A549 (cell line): ENCODE measurements around the gene MTFMT.

Experiments used
- NR3C1 ChIP-seq: fragments of >200 bp; sonication (Bioruptor Twin); formaldehyde crosslinking; IDR thresholded peaks from 3 replicates; pipeline ENCODE4 v1.6.1; 2017
- RFX5 ChIP-seq: fragments of 450-650 bp; IDR thresholded peaks from 2 replicates; pipeline ENCODE4 v1.7.1; 2014; ENCODE audit warnings: antibody characterized with exemption, mild to moderate bottlenecking, moderate library complexity
- TF ChIP-seq, protein P1 (sequence below): fragments of >200 bp; sonication (Bioruptor Twin); formaldehyde crosslinking; IDR thresholded peaks from 3 replicates; pipeline ENCODE4 v1.5.1; 2016

DNA sequence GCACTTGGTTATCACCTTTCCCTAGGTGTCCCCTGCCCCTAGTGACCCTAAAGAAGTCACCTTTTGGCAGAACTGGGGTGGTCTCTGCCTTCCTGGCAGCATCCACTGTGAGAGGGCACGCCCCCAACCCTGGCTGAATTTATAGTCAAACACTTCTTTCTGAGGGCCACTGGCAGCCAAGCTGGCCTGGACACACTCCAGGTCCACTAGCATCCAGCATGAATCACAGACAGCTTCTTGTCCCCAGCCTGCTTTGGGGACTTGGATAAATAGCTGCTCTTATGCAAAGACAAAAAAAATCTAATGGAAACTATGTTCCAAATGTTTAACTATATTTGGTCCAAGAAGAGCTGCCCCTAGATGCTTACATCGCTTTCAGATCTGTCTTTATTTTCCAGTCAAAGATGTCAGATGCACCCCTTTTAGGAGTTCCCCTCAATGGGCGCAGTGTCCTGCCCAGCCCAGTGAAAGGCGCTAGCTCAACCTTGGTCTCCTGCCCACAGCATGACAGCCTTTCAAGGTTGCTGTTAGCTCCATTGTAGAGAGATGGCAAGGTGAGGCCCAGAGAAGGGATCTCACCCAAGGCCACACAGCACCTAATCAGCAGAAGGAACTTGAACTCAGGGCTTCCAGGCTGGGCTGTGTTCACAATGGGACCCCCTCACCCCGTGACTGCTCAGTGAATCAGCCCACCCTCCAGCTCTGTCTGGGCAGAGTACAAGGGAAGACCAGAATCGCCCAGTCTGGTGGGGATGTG lies 31.4 kb upstream of the MTFMT start:
- TF ChIP-seq, protein P1, sequence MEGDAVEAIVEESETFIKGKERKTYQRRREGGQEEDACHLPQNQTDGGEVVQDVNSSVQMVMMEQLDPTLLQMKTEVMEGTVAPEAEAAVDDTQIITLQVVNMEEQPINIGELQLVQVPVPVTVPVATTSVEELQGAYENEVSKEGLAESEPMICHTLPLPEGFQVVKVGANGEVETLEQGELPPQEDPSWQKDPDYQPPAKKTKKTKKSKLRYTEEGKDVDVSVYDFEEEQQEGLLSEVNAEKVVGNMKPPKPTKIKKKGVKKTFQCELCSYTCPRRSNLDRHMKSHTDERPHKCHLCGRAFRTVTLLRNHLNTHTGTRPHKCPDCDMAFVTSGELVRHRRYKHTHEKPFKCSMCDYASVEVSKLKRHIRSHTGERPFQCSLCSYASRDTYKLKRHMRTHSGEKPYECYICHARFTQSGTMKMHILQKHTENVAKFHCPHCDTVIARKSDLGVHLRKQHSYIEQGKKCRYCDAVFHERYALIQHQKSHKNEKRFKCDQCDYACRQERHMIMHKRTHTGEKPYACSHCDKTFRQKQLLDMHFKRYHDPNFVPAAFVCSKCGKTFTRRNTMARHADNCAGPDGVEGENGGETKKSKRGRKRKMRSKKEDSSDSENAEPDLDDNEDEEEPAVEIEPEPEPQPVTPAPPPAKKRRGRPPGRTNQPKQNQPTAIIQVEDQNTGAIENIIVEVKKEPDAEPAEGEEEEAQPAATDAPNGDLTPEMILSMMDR: no peak
- TF ChIP-seq RFX5: no peak
- TF ChIP-seq NR3C1: no peak
